Activated CD8-positive, alpha-beta T cell treated with anti-CD3 and anti-CD28 coated beads, Interleukin-2, amount 10 ng/mL, durations not matched to agents 7 days and 5 days (primary cell): Measurements from ENCODE around the gene MOV10. TPM values are rescaled to one million over a fixed set of nuclear protein-coding genes. Genes with fewer than 3 reads are reported as not detected.
"Not testable (repeated sequence)": the region's sequence is repeated elsewhere in the genome, so short reads cannot be mapped to it uniquely, and the experiment has no call there.

Experiments
- ATAC-seq: fragments of 150-1000 bp; cut with Tn5 transposase; one replicate; pipeline ENCODE4 v1.10.0; 2021; ENCODE audit warnings: moderate library complexity
- CTCF ChIA-PET: fragments of 350-600 bp; sonication (Branson Sonifier 250); formaldehyde crosslinking; loops from one replicate; lab custom pipeline; 2021; ENCODE audit warnings: antibody characterized with exemption; lab: Charles Lee
- POLR2A ChIA-PET: fragments of 350-600 bp; sonication (Branson Sonifier 250); formaldehyde crosslinking; loops from one replicate; lab custom pipeline; 2021; ENCODE audit warnings: antibody characterized with exemption; lab: Charles Lee
- DNase-seq: peaks from one replicate; pipeline ENCODE4 v3.0.0-alpha.2; 2020
- H3K27ac Mint-ChIP-seq: one replicate; pipeline ENCODE4 v1.8.0; 2021; ENCODE audit warnings: mild to moderate bottlenecking, mixed read lengths
- H3K27me3 Mint-ChIP-seq: one replicate; pipeline ENCODE4 v1.8.0; 2021; ENCODE audit warnings: low read depth, mixed read lengths
- H3K36me3 Mint-ChIP-seq: one replicate; pipeline ENCODE4 v1.8.0; 2021; ENCODE audit warnings: low read depth, mixed read lengths
- H3K4me1 Mint-ChIP-seq: one replicate; pipeline ENCODE4 v1.8.0; 2021; ENCODE audit warnings: low read depth, mixed read lengths
- H3K4me3 Mint-ChIP-seq: one replicate; pipeline ENCODE4 v1.8.0; 2021; ENCODE audit warnings: mild to moderate bottlenecking, mixed read lengths
- H3K9me3 Mint-ChIP-seq: one replicate; pipeline ENCODE4 v1.8.0; 2022; ENCODE audit warnings: mixed read lengths; ENCODE audit not compliant: insufficient read depth
- total RNA-seq, 2 experiments: library from RNA; stranded (reverse); gene quantifications; one replicate each; pipeline ENCODE4 v1.2.3, GENCODE V29; 2021

MOV10 gene
- total RNA-seq, 2 experiments from 2014 or later: 120 TPM

DNA sequence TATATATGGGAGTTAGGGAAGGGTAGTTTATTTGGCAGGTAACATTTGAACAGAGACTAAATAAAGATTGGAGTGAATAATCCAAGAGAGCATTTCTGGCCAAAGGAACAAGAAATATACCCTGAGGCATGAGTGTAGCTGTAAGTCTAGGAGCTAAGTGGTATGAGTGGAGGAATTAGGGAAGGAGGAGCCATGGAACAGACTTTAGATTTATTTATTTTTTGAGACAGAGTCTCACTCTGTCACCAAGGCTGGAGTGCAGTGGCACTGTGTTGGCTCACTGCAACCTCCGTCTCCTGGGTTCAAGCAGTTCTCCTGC, 36.4 kb upstream of the MOV10 start:
- POLR2A ChIA-PET: interaction anchor here (3.1 kb wide), 1 partner anchor 37 kb away, joined by 13 read pairs; the partner anchor contains the start of gene MOV10
- DNase-seq (no peak), ATAC-seq (no peak)
- no peaks in the 10 kb centered on the region for H3K9me3 Mint-ChIP-seq
- no peaks in the 10 kb centered on the region for H3K27me3 Mint-ChIP-seq
- CTCF ChIA-PET: interaction anchor here (1.6 kb wide), 1 partner anchor 12 kb away, joined by 4 read pairs; no protein-coding TSS in a partner anchor
- H3K27ac Mint-ChIP-seq: no peak overlapping the region
- H3K4me1 Mint-ChIP-seq: peaks cover 38% of the 10 kb centered on the region
- peaks cover 31% of the 10 kb centered on the region for H3K36me3 Mint-ChIP-seq
- H3K4me3 Mint-ChIP-seq: no peak overlapping the region

DNA sequence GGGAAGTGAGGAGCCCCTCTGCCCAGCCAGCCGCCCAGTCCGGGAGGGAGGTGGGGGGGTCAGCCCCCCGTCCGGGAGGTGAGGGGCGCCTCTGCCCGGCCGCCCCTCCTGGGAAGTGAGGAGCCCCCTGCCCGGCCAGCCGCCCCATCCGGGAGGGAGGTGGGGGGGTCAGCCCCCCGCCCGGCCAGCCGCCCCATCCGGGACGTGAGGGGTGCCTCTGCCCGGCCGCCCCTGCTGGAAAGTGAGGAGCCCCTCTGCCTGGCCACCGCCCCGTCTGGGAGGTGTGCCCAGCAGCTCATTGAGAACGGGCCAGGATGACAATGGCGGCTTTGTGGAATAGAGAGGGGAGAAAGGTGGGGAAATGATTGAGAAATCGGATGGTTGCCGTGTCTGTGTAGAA, 34.0 kb upstream of the MOV10 start:
- H3K4me3 Mint-ChIP-seq, CTCF ChIA-PET, H3K27me3 Mint-ChIP-seq, ATAC-seq, H3K9me3 Mint-ChIP-seq, H3K27ac Mint-ChIP-seq, DNase-seq, POLR2A ChIA-PET: not testable (repeated sequence)
- H3K36me3 Mint-ChIP-seq: peaks cover 34% of the 10 kb centered on the region
- peaks cover 25% of the 10 kb centered on the region for H3K4me1 Mint-ChIP-seq

DNA sequence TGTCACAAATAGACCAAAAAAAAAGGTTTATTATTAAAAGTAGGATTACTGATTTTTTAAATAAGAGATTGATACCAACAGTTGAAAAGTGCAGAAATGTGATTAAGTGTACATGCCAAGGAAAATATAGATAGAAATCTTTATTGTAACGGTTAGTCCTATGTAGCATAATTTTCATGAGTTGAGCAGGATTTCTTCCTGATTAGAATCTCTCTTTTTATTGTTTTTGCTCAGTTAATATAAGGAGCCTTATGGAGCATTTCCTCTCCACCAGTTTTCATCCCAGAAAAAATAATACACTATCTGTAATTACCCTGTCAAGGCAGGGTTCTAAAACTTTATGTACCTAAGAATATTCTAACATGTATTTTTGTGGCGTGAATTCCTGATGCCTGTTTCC, 31.4 kb upstream of the MOV10 start:
- H3K4me3 Mint-ChIP-seq: no peak overlapping the region
- ChIA-PET POLR2A (no interaction called here), CTCF (interaction anchor here (1.1 kb wide), 1 partner anchor 30 kb away, joined by 3 read pairs; no protein-coding TSS in a partner anchor)
- peaks cover 20% of the 10 kb centered on the region for H3K4me1 Mint-ChIP-seq
- no peaks in the 10 kb centered on the region for H3K27me3 Mint-ChIP-seq
- H3K27ac Mint-ChIP-seq: no peak overlapping the region
- no peak for ATAC-seq
- H3K36me3 Mint-ChIP-seq: peaks cover 48% of the 10 kb centered on the region
- no peaks in the 10 kb centered on the region for H3K9me3 Mint-ChIP-seq
- DNase-seq: no peak

DNA sequence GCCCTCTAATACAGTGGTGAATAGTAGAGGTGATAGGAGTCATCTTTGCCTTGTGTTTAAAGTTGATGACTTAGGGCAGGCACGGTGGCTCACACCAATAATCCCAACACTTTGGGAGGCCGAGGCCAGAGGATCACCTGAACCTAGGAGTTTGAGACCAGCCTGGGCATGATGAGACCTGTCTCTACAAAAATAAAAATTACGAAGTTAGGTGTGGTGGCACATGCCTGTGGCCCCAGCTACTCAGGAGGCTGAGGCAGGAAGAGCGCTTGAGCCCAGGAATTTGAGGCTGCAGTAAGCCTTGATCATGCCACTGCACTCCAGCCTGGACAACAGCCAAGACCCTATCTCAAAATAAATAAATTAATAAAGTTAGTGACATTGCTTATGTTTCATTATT, 28.2 kb upstream of the MOV10 start:
- H3K27me3 Mint-ChIP-seq: no peaks in the 10 kb centered on the region
- DNase-seq: no peak
- H3K4me1 Mint-ChIP-seq: peaks cover 19% of the 10 kb centered on the region
- no peaks in the 10 kb centered on the region for H3K9me3 Mint-ChIP-seq
- no peak overlapping the region for H3K4me3 Mint-ChIP-seq
- H3K27ac Mint-ChIP-seq: no peak overlapping the region
- ATAC-seq: no peak
- POLR2A ChIA-PET: no interaction called here
- CTCF ChIA-PET: no interaction called here
- H3K36me3 Mint-ChIP-seq: peaks cover 68% of the 10 kb centered on the region

DNA sequence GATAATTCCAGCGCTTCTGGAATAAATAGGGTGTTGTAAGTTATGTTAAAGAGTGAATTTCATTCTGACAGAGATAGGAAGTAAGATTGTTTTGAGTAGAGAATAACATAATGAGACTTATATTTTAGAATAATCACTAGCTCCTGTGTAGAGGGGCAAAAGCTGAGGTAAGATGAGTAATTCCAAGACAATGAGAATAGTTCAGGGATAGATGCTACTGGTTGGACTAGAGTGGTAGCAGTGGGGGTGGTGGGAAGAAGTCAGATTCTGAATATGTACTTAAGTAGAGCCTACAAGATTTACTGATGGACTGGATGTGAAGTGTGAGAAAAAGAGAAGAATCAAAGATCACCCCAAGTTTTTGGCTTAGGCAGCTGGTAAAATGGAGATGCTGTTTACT, 23.3 kb upstream of the MOV10 start:
- ChIA-PET POLR2A (no interaction called here), CTCF (interaction anchor here (0.6 to 1.4 kb wide), 3 partner anchors 9 to 77 kb away, joined by 3 to 5 read pairs (median 3); no protein-coding TSS in a partner anchor)
- no peak overlapping the region for H3K4me3 Mint-ChIP-seq
- DNase-seq (no peak), ATAC-seq (no peak)
- H3K4me1 Mint-ChIP-seq: peaks cover 8% of the 10 kb centered on the region
- no peaks in the 10 kb centered on the region for H3K27me3 Mint-ChIP-seq
- no peak overlapping the region for H3K27ac Mint-ChIP-seq
- H3K36me3 Mint-ChIP-seq: peaks cover 53% of the 10 kb centered on the region
- no peaks in the 10 kb centered on the region for H3K9me3 Mint-ChIP-seq

DNA sequence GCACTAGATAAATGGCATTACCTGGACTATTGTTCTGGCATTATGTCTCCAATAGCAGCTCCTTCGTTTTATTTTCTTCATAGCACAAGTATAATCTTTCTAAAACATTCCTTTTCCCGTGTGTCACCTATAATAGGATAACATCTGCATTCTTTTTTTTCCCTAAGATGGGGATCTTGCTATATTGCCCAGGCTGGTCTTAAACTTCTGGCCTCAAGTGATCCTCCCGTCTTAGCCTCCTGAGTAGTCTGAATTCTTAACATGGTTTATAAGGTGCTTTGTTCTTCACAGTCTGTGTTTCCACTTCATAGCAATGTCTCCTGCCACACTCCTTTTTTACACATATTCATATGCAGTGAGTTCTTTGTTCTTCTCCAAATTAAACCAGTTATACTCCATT, 8.6 kb upstream of the MOV10 start:
- no peak for DNase-seq
- Mint-ChIP-seq H3K9me3 (no peaks in the 10 kb centered on the region), H3K36me3 (peaks cover 83% of the 10 kb centered on the region), H3K27me3 (no peaks in the 10 kb centered on the region), H3K27ac (peak overlapping the region; percentile 22), H3K4me1 (peaks cover 27% of the 10 kb centered on the region), H3K4me3 (no peak overlapping the region)
- POLR2A ChIA-PET: interaction anchor here (0.8 kb wide), 1 partner anchor 46 kb away, joined by 4 read pairs; the partner anchor contains the start of genes CAPZA1 and ST7L
- no peak for ATAC-seq
- CTCF ChIA-PET: no interaction called here

DNA sequence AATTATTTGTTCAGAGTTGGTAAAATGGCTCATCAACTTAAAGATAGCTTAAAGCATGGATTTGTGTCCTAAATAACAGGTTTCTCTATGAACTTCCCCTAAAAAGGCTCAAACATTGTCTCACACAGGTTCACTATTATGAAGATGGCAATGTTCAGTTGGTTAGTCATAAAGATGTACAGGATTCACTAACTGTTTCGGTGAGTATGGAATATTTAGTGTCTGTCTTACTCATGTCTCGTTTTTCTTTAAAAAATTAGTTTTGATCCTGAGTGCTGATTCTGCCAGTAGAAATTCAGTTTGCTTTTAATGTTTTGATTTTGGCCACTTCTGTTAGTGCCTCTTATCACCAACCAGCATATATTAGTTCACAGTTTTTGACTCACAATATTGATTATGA, 7.5 kb upstream of the MOV10 start:
- DNase-seq (no peak), ATAC-seq (no peak)
- H3K27ac Mint-ChIP-seq: peak overlapping the region; percentile 62
- no peak overlapping the region for H3K4me3 Mint-ChIP-seq
- CTCF ChIA-PET: no interaction called here
- peaks cover 27% of the 10 kb centered on the region for H3K4me1 Mint-ChIP-seq
- peaks cover 85% of the 10 kb centered on the region for H3K36me3 Mint-ChIP-seq
- H3K9me3 Mint-ChIP-seq: no peaks in the 10 kb centered on the region
- no peaks in the 10 kb centered on the region for H3K27me3 Mint-ChIP-seq
- POLR2A ChIA-PET: no interaction called here

DNA sequence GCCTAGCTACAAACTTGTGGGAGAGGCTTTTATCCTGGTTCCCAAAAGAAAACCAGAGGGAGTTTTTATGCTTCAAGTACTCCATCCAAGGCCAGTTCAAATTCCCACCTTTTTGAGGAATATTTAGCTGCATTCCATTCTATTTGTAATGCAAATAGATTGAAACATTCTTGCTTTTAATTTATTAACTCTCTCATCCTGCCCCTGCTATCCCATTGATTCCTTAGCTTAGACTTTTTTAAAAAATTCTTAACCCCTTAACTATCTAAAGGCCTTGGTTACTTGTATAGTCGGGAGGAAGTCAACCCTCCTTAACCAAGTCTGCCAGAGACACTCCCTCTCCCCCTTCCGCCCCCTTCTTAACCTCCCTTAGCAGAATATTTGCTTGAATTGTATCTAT, 2.5 kb upstream of the MOV10 start:
- Mint-ChIP-seq H3K4me3 (no peak overlapping the region), H3K27ac (peak overlapping the region; percentile 31), H3K9me3 (no peaks in the 10 kb centered on the region), H3K4me1 (peaks cover 59% of the 10 kb centered on the region), H3K27me3 (no peaks in the 10 kb centered on the region), H3K36me3 (peaks cover 79% of the 10 kb centered on the region)
- no peak for ATAC-seq
- POLR2A ChIA-PET: interaction anchor here (1.4 to 4.6 kb wide), 2 partner anchors 32 to 53 kb away, joined by 3 to 46 read pairs; partner anchors contain the start of genes CAPZA1 and ST7L
- no peak for DNase-seq
- CTCF ChIA-PET: interaction anchor here (0.8 to 1.3 kb wide), 3 partner anchors 10 to 281 kb away, joined by 4 to 5 read pairs (median 5); partner anchors contain the start of gene PPM1J

DNA sequence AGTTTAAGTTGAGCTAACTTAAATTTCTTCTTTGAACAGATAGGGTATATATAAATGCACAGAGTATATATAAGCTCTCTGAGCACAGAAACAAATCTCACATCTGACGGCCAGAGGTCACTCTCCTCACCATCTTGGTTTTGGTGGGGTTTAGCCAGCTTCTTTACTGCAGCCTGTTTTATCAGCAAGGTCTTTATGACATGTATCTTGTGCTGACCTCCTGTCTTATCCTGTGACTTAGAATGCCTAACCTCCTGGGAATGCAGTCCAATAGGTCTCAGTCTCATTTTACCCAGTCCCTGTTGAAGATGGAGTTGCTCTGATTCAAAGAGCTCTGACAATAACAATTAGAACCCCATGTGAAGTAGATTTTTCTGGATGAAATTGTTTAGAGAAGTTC, 1.6 kb upstream of the MOV10 start:
- ChIA-PET CTCF (interaction anchor here (1.2 to 4.3 kb wide), 6 partner anchors 9 to 51 kb away, joined by 3 to 17 read pairs (median 5); partner anchors contain the start of gene PPM1J), POLR2A (interaction anchor here (1.4 to 4.6 kb wide), 2 partner anchors 31 to 54 kb away, joined by 3 to 46 read pairs; partner anchors contain the start of genes CAPZA1 and ST7L)
- no peak overlapping the region for H3K4me3 Mint-ChIP-seq
- peaks cover 55% of the 10 kb centered on the region for H3K4me1 Mint-ChIP-seq
- H3K27me3 Mint-ChIP-seq: no peaks in the 10 kb centered on the region
- no peak for DNase-seq
- H3K27ac Mint-ChIP-seq: peak overlapping the region; percentile 62
- no peak for ATAC-seq
- H3K9me3 Mint-ChIP-seq: no peaks in the 10 kb centered on the region
- H3K36me3 Mint-ChIP-seq: peaks cover 74% of the 10 kb centered on the region

DNA sequence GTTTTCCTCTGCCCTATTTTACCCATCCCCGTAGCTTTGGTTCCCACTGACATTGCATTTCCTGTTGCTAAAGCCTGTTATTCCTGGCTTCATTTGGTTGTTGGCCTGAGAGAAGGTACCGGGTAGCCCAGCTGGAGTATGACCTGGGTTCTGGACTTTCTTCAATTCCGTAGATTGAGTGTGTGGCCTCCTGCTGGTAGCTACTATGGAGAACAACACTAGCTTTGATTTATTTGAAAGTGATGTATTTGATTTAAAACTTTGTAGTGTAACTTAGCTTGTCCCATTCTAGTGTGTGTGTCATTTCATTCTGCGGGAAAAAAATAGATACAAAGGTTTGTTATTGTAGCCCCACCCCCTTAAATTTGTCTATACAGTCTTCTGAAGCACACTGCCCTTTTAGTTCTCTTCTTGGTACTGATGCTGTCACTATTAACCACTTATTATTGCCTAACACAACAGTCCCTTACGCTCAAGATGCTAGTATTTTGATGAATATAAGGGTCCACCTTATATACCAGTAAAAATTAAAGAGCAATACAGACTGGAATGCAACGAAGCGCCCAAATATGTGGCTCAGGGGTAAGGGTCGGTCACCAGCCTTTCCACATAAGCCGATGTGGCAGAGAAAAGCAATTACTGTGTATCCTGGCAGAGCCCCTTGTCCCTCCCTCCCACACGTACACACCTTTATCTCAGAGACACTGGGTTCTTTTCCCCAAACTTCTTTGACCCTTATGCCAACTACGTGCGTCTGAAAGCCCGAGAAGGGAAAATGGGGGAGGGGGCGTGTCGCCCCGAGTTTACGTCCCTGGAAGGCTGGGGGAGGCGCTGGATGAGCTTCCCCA, 643 bp upstream of the MOV10 start:
- Mint-ChIP-seq H3K4me1 (peaks cover 54% of the 10 kb centered on the region), H3K9me3 (no peaks in the 10 kb centered on the region), H3K36me3 (peaks cover 69% of the 10 kb centered on the region), H3K4me3 (peak overlapping the region; percentile 95), H3K27ac (peak overlapping the region; percentile 97), H3K27me3 (no peaks in the 10 kb centered on the region)
- ATAC-seq: peak; percentile 3
- no peak for DNase-seq
- ChIA-PET CTCF (interaction anchor here (0.6 to 4.3 kb wide), 14 partner anchors 10 to 172 kb away, joined by 3 to 19 read pairs (median 4); partner anchors contain the start of gene PPM1J), POLR2A (interaction anchor here (0.6 to 4.6 kb wide), 17 partner anchors 9 to 172 kb away, joined by 3 to 46 read pairs (median 4); partner anchors contain the start of genes CAPZA1 and ST7L)

DNA sequence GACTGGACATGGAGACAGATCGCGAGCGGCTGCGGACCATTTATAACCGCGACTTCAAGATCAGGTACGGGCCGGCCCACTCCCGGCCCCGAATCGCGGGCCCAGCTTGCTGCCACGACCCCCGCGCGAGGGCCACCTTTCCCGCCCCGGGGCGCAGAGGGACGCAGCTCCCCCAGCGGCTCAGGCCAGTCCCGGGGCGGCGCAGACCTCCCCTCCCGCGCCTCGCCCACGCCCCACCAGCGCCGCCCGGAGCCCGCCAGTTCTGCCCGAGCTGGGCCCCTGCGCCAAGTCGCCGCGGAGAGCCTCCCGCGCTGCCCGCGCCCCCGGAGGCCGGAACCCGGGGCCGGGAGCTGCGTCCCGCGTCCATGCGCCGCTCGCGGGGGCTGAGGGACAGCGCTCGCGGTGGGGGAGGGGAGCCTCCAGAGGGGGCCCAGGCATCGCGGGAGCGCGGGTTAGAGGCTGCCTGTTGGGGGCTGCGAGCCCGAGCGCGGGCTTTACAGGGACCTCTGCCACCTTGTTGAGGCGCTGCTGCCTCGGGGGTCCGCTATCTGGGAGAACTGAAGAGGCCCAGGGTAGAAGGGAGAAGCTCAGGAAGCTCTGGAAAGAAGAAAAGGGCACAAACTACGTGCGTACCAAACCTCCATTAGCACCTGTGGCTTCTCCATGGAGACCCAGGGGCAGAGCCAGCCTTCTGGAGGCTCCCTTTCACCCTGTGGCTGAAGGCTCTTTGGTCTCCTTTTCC, 698 bp downstream of the MOV10 start:
- Mint-ChIP-seq H3K4me1 (peaks cover 44% of the 10 kb centered on the region), H3K9me3 (no peaks in the 10 kb centered on the region), H3K36me3 (peaks cover 62% of the 10 kb centered on the region), H3K4me3 (peak overlapping the region; percentile 95), H3K27me3 (no peaks in the 10 kb centered on the region), H3K27ac (peak overlapping the region; percentile 97)
- DNase-seq (peak; percentile 47), ATAC-seq (peak; percentile 67)
- POLR2A ChIA-PET: interaction anchor here (0.6 to 4.6 kb wide), 18 partner anchors 9 to 56 kb away, joined by 3 to 46 read pairs (median 5); partner anchors contain the start of genes CAPZA1 and ST7L
- CTCF ChIA-PET: interaction anchor here (0.8 to 4.3 kb wide), 9 partner anchors 22 to 173 kb away, joined by 3 to 19 read pairs (median 5); partner anchors contain the start of gene PPM1J
